SK-N-SH (cell line): Measurements from ENCODE around the gene CCDC78.

Source experiments
- EP300 ChIP-seq, 2 experiments: IDR thresholded peaks; 2 replicates each; pipeline versions ENCODE4 v1.4.0 to v1.6.1; 2012; ENCODE audit warnings: borderline replicate concordance in 1 of 2, low read depth in 1 of 2, low read length in 1 of 2
- EZH2phosphoT487 ChIP-seq: fragments of 200-600 bp; sonication (generic); IDR thresholded peaks from 2 replicates; pipeline ENCODE4 v1.6.1; 2017; ENCODE audit warnings: low read depth, mixed run types, mild to moderate bottlenecking, antibody characterized with exemption, moderate library complexity, borderline replicate concordance
- FOXJ3 ChIP-seq: sonication (generic); formaldehyde crosslinking; IDR thresholded peaks from 2 replicates; pipeline ENCODE4 v1.5.1; 2020; ENCODE audit warnings: mild to moderate bottlenecking, missing genetic modification reagents
- MXI1 ChIP-seq: IDR thresholded peaks from 2 replicates; pipeline ENCODE4 v1.6.1; 2012; ENCODE audit warnings: mild to moderate bottlenecking, low read depth, low read length, improper control_type of control experiment
- POLR2AphosphoS5 ChIP-seq: IDR thresholded peaks from 2 replicates; pipeline ENCODE4 v1.6.1; 2012; ENCODE audit warnings: low read depth, low read length
- RAD21 ChIP-seq: IDR thresholded peaks from 2 replicates; pipeline ENCODE4 v1.6.1; 2012; ENCODE audit warnings: mild to moderate bottlenecking, low read length
- TAF1 ChIP-seq: IDR thresholded peaks from 2 replicates; pipeline ENCODE4 v1.6.1; 2012; ENCODE audit warnings: low read depth, mild to moderate bottlenecking, low read length, moderate library complexity, borderline replicate concordance
- USF1 ChIP-seq: IDR thresholded peaks from 2 replicates; pipeline ENCODE4 v1.4.0; 2012; ENCODE audit warnings: low read depth, borderline replicate concordance
- TF ChIP-seq, protein P1 (sequence below): fragments of 200-600 bp; sonication (generic); IDR thresholded peaks from 2 replicates; pipeline ENCODE4 v1.6.1; 2017; ENCODE audit warnings: antibody characterized with exemption, mild to moderate bottlenecking, moderate library complexity
- TF ChIP-seq, protein P2 (sequence below): IDR thresholded peaks from 2 replicates; pipeline ENCODE4 v1.6.1; 2012; ENCODE audit warnings: mild to moderate bottlenecking, low read depth, low read length, moderate library complexity
- TF ChIP-seq, protein P3 (sequence below): IDR thresholded peaks from 2 replicates; pipeline ENCODE4 v1.4.0; 2012; ENCODE audit warnings: low read depth

GRCh38 chr16:770411-770810, 44.2 kb upstream of the CCDC78 start:
- TF ChIP-seq EZH2phosphoT487 (no peak), USF1 (no peak), POLR2AphosphoS5 (no peak), RAD21 (no peak), FOXJ3 (no peak), MXI1 (no peak), EP300 (IDR thresholded peaks at IDR 0.05; ENCODE audit: borderline replicate concordance in 1 of 2, low read depth in 1 of 2, low read length in 1 of 2) (no peak), TAF1 (no peak)
- TF ChIP-seq, protein P1, sequence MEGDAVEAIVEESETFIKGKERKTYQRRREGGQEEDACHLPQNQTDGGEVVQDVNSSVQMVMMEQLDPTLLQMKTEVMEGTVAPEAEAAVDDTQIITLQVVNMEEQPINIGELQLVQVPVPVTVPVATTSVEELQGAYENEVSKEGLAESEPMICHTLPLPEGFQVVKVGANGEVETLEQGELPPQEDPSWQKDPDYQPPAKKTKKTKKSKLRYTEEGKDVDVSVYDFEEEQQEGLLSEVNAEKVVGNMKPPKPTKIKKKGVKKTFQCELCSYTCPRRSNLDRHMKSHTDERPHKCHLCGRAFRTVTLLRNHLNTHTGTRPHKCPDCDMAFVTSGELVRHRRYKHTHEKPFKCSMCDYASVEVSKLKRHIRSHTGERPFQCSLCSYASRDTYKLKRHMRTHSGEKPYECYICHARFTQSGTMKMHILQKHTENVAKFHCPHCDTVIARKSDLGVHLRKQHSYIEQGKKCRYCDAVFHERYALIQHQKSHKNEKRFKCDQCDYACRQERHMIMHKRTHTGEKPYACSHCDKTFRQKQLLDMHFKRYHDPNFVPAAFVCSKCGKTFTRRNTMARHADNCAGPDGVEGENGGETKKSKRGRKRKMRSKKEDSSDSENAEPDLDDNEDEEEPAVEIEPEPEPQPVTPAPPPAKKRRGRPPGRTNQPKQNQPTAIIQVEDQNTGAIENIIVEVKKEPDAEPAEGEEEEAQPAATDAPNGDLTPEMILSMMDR: no peak
- TF ChIP-seq, protein P2, sequence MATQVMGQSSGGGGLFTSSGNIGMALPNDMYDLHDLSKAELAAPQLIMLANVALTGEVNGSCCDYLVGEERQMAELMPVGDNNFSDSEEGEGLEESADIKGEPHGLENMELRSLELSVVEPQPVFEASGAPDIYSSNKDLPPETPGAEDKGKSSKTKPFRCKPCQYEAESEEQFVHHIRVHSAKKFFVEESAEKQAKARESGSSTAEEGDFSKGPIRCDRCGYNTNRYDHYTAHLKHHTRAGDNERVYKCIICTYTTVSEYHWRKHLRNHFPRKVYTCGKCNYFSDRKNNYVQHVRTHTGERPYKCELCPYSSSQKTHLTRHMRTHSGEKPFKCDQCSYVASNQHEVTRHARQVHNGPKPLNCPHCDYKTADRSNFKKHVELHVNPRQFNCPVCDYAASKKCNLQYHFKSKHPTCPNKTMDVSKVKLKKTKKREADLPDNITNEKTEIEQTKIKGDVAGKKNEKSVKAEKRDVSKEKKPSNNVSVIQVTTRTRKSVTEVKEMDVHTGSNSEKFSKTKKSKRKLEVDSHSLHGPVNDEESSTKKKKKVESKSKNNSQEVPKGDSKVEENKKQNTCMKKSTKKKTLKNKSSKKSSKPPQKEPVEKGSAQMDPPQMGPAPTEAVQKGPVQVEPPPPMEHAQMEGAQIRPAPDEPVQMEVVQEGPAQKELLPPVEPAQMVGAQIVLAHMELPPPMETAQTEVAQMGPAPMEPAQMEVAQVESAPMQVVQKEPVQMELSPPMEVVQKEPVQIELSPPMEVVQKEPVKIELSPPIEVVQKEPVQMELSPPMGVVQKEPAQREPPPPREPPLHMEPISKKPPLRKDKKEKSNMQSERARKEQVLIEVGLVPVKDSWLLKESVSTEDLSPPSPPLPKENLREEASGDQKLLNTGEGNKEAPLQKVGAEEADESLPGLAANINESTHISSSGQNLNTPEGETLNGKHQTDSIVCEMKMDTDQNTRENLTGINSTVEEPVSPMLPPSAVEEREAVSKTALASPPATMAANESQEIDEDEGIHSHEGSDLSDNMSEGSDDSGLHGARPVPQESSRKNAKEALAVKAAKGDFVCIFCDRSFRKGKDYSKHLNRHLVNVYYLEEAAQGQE: no peak
- TF ChIP-seq, protein P3, sequence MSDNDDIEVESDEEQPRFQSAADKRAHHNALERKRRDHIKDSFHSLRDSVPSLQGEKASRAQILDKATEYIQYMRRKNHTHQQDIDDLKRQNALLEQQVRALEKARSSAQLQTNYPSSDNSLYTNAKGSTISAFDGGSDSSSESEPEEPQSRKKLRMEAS: no peak
